ENCODE data around the gene S100A13. TPM values are rescaled to one million over a fixed set of nuclear protein-coding genes. Genes with fewer than 3 reads are reported as not detected.

The S100A13 gene
- total and polyA plus RNA-seq, 7 experiments from 2014 or later, result 1.4 to 4.0 (median 3.0) TPM

DNA sequence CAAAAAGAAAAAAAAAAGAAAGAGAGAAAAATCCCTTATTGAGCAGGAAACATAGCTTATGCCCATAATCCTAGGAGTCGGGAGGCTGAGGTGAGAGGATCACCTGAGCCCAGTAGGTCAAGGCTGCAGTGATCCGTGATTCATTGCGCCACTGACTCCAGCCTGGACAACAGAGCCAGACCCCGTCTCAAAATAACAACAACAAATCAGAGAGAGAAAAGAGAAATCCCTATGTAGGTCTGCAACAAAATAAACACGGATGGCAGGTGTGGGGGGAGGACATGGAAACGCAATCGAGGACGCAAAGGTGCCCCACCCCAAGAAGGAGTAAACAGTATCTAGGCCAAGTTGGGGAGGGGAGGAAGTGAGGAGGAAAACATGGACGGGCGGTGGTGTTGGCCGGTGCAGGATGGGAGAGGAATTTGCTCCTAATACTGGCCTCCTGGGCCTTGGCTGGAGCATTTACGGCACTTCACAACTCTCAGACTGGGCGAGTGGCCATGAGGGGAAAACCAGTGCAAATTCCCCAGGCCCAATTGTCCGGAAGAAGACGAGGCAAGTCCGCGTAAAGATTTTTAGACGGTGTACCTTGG lies 6.0 kb upstream of the S100A13 start:
- Histone ChIP-seq H3K4me3 (ENCODE audit: low read length) (peak overlapping the region; percentile 99), H3K27me3 (ENCODE audit: control insufficient read depth in 2 of 2, insufficient read depth in 2 of 2, low read length in 2 of 2) (no peaks in the 10 kb centered on the region), H3K36me3 (ENCODE audit: control insufficient read depth in 2 of 3, insufficient read depth in 3 of 3, low read length in 3 of 3) (peaks cover 0 to 33% (median 15%) of the 10 kb centered on the region in 3 experiments), H3K4me1 (ENCODE audit: control insufficient read depth in 2 of 2, insufficient read depth in 2 of 2, low read length in 2 of 2) (peaks cover 11 to 25% of the 10 kb centered on the region in 2 donors), H3K27ac (ENCODE audit: low read depth, low read length) (peak overlapping the region; percentile 98), H3K9me3 (ENCODE audit: control insufficient read depth in 2 of 3, low read length in 3 of 3) (no peaks in the 10 kb centered on the region)
- ChIA-PET CTCF (interaction anchor here (0.9 to 1.6 kb wide), 2 partner anchors 26 to 123 kb away, joined by 3 to 4 read pairs; no protein-coding TSS in a partner anchor), POLR2A (interaction anchor here (0.6 to 3.5 kb wide), 19 partner anchors 14 to 586 kb away, joined by 3 to 99 read pairs (median 5); partner anchors contain the start of genes ILF2, INTS3, JTB and RPS27)
- Mint-ChIP-seq H3K4me1 (peaks cover 26 to 50% (median 41%) of the 10 kb centered on the region in 7 donors), H3K4me3 (peak overlapping the region; percentile 97 to 100 (median 99)), H3K36me3 (peaks cover 8 to 22% (median 15%) of the 10 kb centered on the region in 5 donors), H3K27me3 (peaks cover 0 to 3% (median 0%) of the 10 kb centered on the region in 5 donors), H3K9me3 (peaks cover 0 to 4% (median 0%) of the 10 kb centered on the region in 11 donors), H3K27ac (peak overlapping the region; percentile 98 to 100 (median 100))
- no peak for DNase-seq
- no peak for ATAC-seq
- intact Hi-C loops (cut with micrococcal nuclease), result loop anchor here (1.0 to 10.0 kb wide), 8 partner anchors 25 to 357 kb away; partner anchors contain the start of genes S100A4 (in 2 of the 2), GATAD2B (in 1 of the 2), RPS27 (in 1 of the 2) and S100A9 (in 1 of the 2)

DNA sequence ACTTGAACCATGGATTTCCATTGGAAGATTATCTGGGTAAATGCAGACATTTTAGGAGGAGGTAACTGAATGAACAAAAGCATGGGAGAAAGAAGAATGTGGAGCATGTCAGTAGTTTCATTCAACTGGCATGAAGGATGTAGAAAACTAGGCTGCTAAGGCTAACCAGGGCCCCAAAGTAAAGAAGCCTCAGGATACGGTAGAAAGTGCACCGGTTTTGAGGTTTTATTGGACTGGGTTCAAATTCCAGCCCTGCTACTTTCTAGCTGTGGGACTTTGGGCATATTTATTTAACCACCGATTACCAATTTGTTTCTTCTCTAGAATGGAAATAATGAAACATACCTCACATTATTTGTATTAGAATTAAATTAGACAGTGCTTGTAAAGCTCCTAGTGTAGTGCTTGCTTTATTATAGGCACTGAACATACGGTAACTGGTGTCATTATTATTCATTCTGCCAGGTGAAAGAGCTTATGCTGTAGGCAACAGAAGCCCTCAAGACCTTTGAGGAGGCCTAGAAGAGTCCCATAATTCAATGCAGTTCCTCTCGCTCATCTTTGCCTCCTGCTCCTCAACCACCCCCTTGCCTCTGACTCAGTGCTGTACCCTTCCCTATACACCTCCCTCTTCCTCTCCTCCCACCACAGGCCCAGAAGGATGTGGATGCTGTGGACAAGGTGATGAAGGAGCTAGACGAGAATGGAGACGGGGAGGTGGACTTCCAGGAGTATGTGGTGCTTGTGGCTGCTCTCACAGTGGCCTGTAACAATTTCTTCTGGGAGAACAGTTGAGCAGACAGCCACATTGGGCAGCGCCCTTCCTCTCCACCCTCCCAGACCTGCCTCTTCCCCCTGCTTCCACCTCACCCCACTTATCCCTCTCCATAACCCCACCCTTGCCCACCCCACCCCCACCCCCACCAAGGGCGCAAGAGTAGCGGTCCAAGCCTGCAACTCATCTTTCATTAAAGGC lies 4.0 kb upstream of the S100A13 start:
- CTCF ChIA-PET, result interaction anchor here (0.7 to 0.8 kb wide), 2 partner anchors 9 to 121 kb away, joined by 3 read pairs; no protein-coding TSS in a partner anchor

GRCh38 chr1:153630384-153630783 lies 3.1 kb upstream of the S100A13 start:
- no peak for ATAC-seq
- H3K4me1 Mint-ChIP-seq, result peaks cover 13 to 25% (median 22%) of the 10 kb centered on the region in 7 donors
- H3K4me3 Mint-ChIP-seq, result no peak overlapping the region
- no peak overlapping the region for H3K27ac ChIP-seq (ENCODE audit: low read depth, low read length)
- intact Hi-C loops (cut with micrococcal nuclease), result loop anchor here (5.0 to 10.0 kb wide), 4 partner anchors 98 to 292 kb away; partner anchors contain the start of genes GATAD2B (in 1 of the 2) and S100A9 (in 1 of the 2)
- peak overlapping the region in 2 of 9 donors; percentile 23 to 51 for H3K27ac Mint-ChIP-seq
- CTCF ChIA-PET, result interaction anchor here (0.7 kb wide), 1 partner anchor 120 kb away, joined by 3 read pairs; no protein-coding TSS in a partner anchor
- H3K36me3 Mint-ChIP-seq, result peaks cover 0 to 9% (median 4%) of the 10 kb centered on the region in 5 donors
- H3K9me3 ChIP-seq (ENCODE audit: control insufficient read depth in 2 of 3, low read length in 3 of 3), result no peaks in the 10 kb centered on the region
- peaks cover 0 to 4% (median 0%) of the 10 kb centered on the region in 11 donors for H3K9me3 Mint-ChIP-seq
- H3K27me3 ChIP-seq (ENCODE audit: control insufficient read depth in 2 of 2, insufficient read depth in 2 of 2, low read length in 2 of 2), result peaks cover 0 to 2% of the 10 kb centered on the region in 2 donors
- H3K27me3 Mint-ChIP-seq, result peaks cover 0 to 12% (median 3%) of the 10 kb centered on the region in 5 donors
- no peak overlapping the region for H3K4me3 ChIP-seq (ENCODE audit: low read length)
- H3K36me3 ChIP-seq (ENCODE audit: control insufficient read depth in 2 of 3, insufficient read depth in 3 of 3, low read length in 3 of 3), result peaks cover 0 to 8% (median 0%) of the 10 kb centered on the region in 3 experiments
- POLR2A ChIA-PET, result interaction anchor here (0.6 to 0.9 kb wide), 3 partner anchors 86 to 154 kb away, joined by 3 to 7 read pairs (median 4); partner anchors contain the start of gene S100A5
- DNase-seq, result no peak
- peaks cover 2 to 6% of the 10 kb centered on the region in 2 donors for H3K4me1 ChIP-seq (ENCODE audit: control insufficient read depth in 2 of 2, insufficient read depth in 2 of 2, low read length in 2 of 2)

More for the DNA sequence above, 4.0 kb upstream of the S100A13 start:
- Mint-ChIP-seq H3K27ac (peak overlapping the region in 4 of 9 donors; percentile 6 to 23 (median 20)), H3K4me3 (no peak overlapping the region), H3K27me3 (peaks cover 0 to 9% (median 3%) of the 10 kb centered on the region in 5 donors), H3K36me3 (peaks cover under 1 to 11% (median 4%) of the 10 kb centered on the region in 5 donors), H3K4me1 (peaks cover 13 to 33% (median 27%) of the 10 kb centered on the region in 7 donors), H3K9me3 (peaks cover 0 to 4% (median 0%) of the 10 kb centered on the region in 11 donors)
- H3K27ac ChIP-seq (ENCODE audit: low read depth, low read length), result no peak overlapping the region
- peaks cover 11% of the 10 kb centered on the region in 2 donors for H3K4me1 ChIP-seq (ENCODE audit: control insufficient read depth in 2 of 2, insufficient read depth in 2 of 2, low read length in 2 of 2)
- H3K4me3 ChIP-seq (ENCODE audit: low read length), result no peak overlapping the region
- peaks cover 0 to 2% of the 10 kb centered on the region in 2 donors for H3K27me3 ChIP-seq (ENCODE audit: control insufficient read depth in 2 of 2, insufficient read depth in 2 of 2, low read length in 2 of 2)
- peaks cover 0 to 14% (median 0%) of the 10 kb centered on the region in 3 experiments for H3K36me3 ChIP-seq (ENCODE audit: control insufficient read depth in 2 of 3, insufficient read depth in 3 of 3, low read length in 3 of 3)
- DNase-seq (no peak), ATAC-seq (no peak)
- intact Hi-C loops (cut with micrococcal nuclease), result loop anchor here (2.0 to 10.0 kb wide), 5 partner anchors 87 to 291 kb away; partner anchors contain the start of genes S100A4 (in 2 of the 2), GATAD2B (in 1 of the 2) and S100A9 (in 1 of the 2)
- POLR2A ChIA-PET, result interaction anchor here (0.6 kb wide), 1 partner anchor 153 kb away, joined by 7 read pairs; no protein-coding TSS in a partner anchor
- H3K9me3 ChIP-seq (ENCODE audit: control insufficient read depth in 2 of 3, low read length in 3 of 3), result no peaks in the 10 kb centered on the region

DNA sequence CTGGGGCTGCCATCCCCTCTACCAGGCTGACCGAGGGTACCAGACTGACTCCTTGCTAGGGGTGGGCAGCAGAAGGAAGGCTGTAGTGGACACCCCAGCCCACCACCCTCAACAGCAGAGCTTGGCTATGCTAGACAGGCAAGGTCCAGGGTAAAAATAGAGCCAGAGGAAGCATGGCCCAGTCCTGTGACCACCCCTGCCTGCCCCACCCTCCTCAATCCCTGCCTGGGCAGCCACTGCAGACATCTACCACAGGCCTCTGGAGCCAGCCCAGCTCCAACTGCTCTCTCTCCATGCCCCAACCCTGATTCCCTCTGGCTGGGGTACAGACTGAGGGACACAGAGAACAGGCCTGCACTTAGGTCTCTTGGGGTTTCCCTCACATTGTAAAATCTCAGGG lies 2.7 kb upstream of the S100A13 start:
- Mint-ChIP-seq H3K27me3 (peaks cover 0 to 12% (median 3%) of the 10 kb centered on the region in 5 donors), H3K4me1 (peaks cover 13 to 23% (median 19%) of the 10 kb centered on the region in 7 donors), H3K9me3 (peaks cover 0 to 4% (median 0%) of the 10 kb centered on the region in 11 donors), H3K27ac (peak overlapping the region in 1 of 9 donors; percentile 51), H3K36me3 (peaks cover 0 to 9% (median 3%) of the 10 kb centered on the region in 5 donors), H3K4me3 (no peak overlapping the region)
- intact Hi-C loops (cut with micrococcal nuclease), result loop anchor here (5.0 to 10.0 kb wide), 4 partner anchors 98 to 292 kb away; partner anchors contain the start of genes GATAD2B (in 1 of the 2) and S100A9 (in 1 of the 2)
- POLR2A ChIA-PET, result interaction anchor here (0.8 to 0.9 kb wide), 2 partner anchors 86 to 89 kb away, joined by 3 to 4 read pairs; partner anchors contain the start of gene S100A5
- peaks cover 0 to 2% of the 10 kb centered on the region in 2 donors for H3K27me3 ChIP-seq (ENCODE audit: control insufficient read depth in 2 of 2, insufficient read depth in 2 of 2, low read length in 2 of 2)
- H3K36me3 ChIP-seq (ENCODE audit: control insufficient read depth in 2 of 3, insufficient read depth in 3 of 3, low read length in 3 of 3), result peaks cover 0 to 8% (median 0%) of the 10 kb centered on the region in 3 experiments
- ATAC-seq (no peak), DNase-seq (no peak)
- H3K4me3 ChIP-seq (ENCODE audit: low read length), result no peak overlapping the region
- CTCF ChIA-PET, result no interaction called here
- no peak overlapping the region for H3K27ac ChIP-seq (ENCODE audit: low read depth, low read length)
- no peaks in the 10 kb centered on the region for H3K9me3 ChIP-seq (ENCODE audit: control insufficient read depth in 2 of 3, low read length in 3 of 3)
- H3K4me1 ChIP-seq (ENCODE audit: control insufficient read depth in 2 of 2, insufficient read depth in 2 of 2, low read length in 2 of 2), result peaks cover 0 to 6% of the 10 kb centered on the region in 2 donors

GRCh38 chr1:153629343-153629665 lies 2.0 kb upstream of the S100A13 start:
- Mint-ChIP-seq H3K36me3 (peaks cover 0 to 6% (median 3%) of the 10 kb centered on the region in 5 donors), H3K4me1 (peaks cover 13 to 23% (median 15%) of the 10 kb centered on the region in 7 donors), H3K27ac (no peak overlapping the region), H3K4me3 (no peak overlapping the region), H3K9me3 (peaks cover 0 to 4% (median 0%) of the 10 kb centered on the region in 11 donors), H3K27me3 (peaks cover 0 to 12% (median 3%) of the 10 kb centered on the region in 5 donors)
- Histone ChIP-seq H3K4me1 (ENCODE audit: control insufficient read depth in 2 of 2, insufficient read depth in 2 of 2, low read length in 2 of 2) (peaks cover 0 to 6% of the 10 kb centered on the region in 2 donors), H3K4me3 (ENCODE audit: low read length) (no peak overlapping the region), H3K9me3 (ENCODE audit: control insufficient read depth in 2 of 3, low read length in 3 of 3) (no peaks in the 10 kb centered on the region), H3K27me3 (ENCODE audit: control insufficient read depth in 2 of 2, insufficient read depth in 2 of 2, low read length in 2 of 2) (peaks cover 0 to 2% of the 10 kb centered on the region in 2 donors), H3K36me3 (ENCODE audit: control insufficient read depth in 2 of 3, insufficient read depth in 3 of 3, low read length in 3 of 3) (peaks cover 0 to 5% (median 0%) of the 10 kb centered on the region in 3 experiments), H3K27ac (ENCODE audit: low read depth, low read length) (no peak overlapping the region)
- CTCF ChIA-PET, result no interaction called here
- POLR2A ChIA-PET, result interaction anchor here (0.6 kb wide), 1 partner anchor 1831 kb away, joined by 3 read pairs; no protein-coding TSS in a partner anchor
- no peak for ATAC-seq
- intact Hi-C loops (cut with micrococcal nuclease), result no loop called here
- no peak for DNase-seq
